ENCODE measurements around the gene AGA.

AGA gene

DNA sequence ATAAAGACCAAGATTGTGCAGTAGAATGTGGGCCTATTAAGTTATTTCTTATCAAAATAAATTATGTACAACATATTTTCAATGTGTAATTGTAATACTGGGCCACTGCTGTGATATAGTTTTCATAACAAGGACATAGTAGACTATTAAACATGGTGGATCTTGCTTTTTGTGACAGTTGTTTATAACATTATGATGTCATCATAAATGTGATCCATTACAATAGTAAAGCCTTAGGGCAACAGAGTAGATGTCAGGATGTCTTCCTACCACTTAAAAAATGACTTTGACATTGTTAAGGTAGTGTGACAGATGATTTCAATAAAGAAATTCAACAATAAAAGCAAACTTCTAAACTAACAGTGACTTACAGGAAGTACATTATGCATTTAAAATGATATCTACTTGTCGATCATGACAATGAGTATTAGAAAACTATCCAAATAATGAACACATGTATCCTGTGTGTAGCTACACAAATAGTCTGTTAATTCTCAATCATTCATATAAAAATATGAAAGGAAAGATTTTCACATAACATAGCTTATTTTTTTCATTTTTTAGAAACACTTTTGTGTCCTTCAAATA lies 5.3 kb upstream of the AGA start:
- Histone ChIP-seq H3K9me2 (replicated peaks; ENCODE audit: insufficient read depth, low read length) (no peaks in the 10 kb centered on the region), H4K20me1 (ENCODE audit: low read depth, low read length) (no peaks in the 10 kb centered on the region), H3K4me3 (ENCODE audit: insufficient read depth, low read length, poor library complexity, severe bottlenecking) (no peak overlapping the region), H3K27me3 (ENCODE audit: low read length) (no peaks in the 10 kb centered on the region), H3K36me3 (ENCODE audit: low read length) (no peaks in the 10 kb centered on the region), H3K9me3 (ENCODE audit: insufficient read depth, low read length) (no peaks in the 10 kb centered on the region), H3K9ac (ENCODE audit: low read length) (no peak overlapping the region), H3F3A (ENCODE audit: insufficient read depth) (0 out of 2 replicates have a peak, but pooled peaks cover 4% of the 10 kb centered on the region), H3K27ac (ENCODE audit: low read depth, low read length) (no peak overlapping the region), H3K79me2 (ENCODE audit: insufficient read depth, low read length) (no peaks in the 10 kb centered on the region), H2AFZ (ENCODE audit: low read depth, low read length, severe bottlenecking) (no peak overlapping the region), H3K4me2 (ENCODE audit: low read depth, low read length, poor library complexity, severe bottlenecking) (no peak overlapping the region)
- TF ChIP-seq EZH2phosphoT487 (conservative IDR thresholded peaks at IDR 0.05; ENCODE audit: low read length), result no peak
- TF ChIP-seq, protein P1, sequence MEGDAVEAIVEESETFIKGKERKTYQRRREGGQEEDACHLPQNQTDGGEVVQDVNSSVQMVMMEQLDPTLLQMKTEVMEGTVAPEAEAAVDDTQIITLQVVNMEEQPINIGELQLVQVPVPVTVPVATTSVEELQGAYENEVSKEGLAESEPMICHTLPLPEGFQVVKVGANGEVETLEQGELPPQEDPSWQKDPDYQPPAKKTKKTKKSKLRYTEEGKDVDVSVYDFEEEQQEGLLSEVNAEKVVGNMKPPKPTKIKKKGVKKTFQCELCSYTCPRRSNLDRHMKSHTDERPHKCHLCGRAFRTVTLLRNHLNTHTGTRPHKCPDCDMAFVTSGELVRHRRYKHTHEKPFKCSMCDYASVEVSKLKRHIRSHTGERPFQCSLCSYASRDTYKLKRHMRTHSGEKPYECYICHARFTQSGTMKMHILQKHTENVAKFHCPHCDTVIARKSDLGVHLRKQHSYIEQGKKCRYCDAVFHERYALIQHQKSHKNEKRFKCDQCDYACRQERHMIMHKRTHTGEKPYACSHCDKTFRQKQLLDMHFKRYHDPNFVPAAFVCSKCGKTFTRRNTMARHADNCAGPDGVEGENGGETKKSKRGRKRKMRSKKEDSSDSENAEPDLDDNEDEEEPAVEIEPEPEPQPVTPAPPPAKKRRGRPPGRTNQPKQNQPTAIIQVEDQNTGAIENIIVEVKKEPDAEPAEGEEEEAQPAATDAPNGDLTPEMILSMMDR (IDR thresholded peaks at IDR 0.05; ENCODE audit: insufficient read depth, low read length, poor library complexity, severe bottlenecking), result no peak

DNA sequence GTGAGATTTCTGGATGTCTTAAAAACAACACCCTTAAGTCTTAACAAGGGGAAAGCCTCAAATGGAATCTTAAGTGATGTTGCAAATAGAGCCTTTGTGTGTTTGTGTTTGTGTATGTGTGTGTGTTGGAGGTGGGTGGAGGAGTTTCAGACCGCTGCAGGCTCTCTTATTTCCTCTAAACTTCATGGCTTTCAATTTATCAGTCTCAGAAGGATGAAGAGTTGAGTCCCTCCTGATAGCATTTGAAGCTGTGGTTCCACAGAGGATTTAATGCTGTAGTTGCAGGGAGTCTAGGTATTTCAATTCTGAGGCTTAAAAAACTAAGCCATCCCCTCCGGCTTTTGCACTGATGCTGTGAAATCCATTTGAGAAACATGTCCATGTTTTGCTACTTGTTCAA lies 4.3 kb upstream of the AGA start:
- H2AFZ ChIP-seq (ENCODE audit: low read depth, low read length, severe bottlenecking), result no peak overlapping the region
- H3F3A ChIP-seq (ENCODE audit: insufficient read depth), result 0 out of 2 replicates have a peak, but pooled peaks cover 4% of the 10 kb centered on the region
- no peak for TF ChIP-seq EZH2phosphoT487 (conservative IDR thresholded peaks at IDR 0.05; ENCODE audit: low read length)
- TF ChIP-seq, protein P1 (IDR thresholded peaks at IDR 0.05; ENCODE audit: insufficient read depth, low read length, poor library complexity, severe bottlenecking), result no peak
- H3K9me3 ChIP-seq (ENCODE audit: insufficient read depth, low read length), result no peaks in the 10 kb centered on the region
- no peaks in the 10 kb centered on the region for H3K79me2 ChIP-seq (ENCODE audit: insufficient read depth, low read length)
- H3K4me3 ChIP-seq (ENCODE audit: insufficient read depth, low read length, poor library complexity, severe bottlenecking), result no peak overlapping the region
- no peak overlapping the region for H3K27ac ChIP-seq (ENCODE audit: low read depth, low read length)
- H4K20me1 ChIP-seq (ENCODE audit: low read depth, low read length), result no peaks in the 10 kb centered on the region
- no peaks in the 10 kb centered on the region for H3K36me3 ChIP-seq (ENCODE audit: low read length)
- no peaks in the 10 kb centered on the region for H3K9me2 ChIP-seq (replicated peaks; ENCODE audit: insufficient read depth, low read length)
- no peak overlapping the region for H3K9ac ChIP-seq (ENCODE audit: low read length)
- no peak overlapping the region for H3K4me2 ChIP-seq (ENCODE audit: low read depth, low read length, poor library complexity, severe bottlenecking)
- H3K27me3 ChIP-seq (ENCODE audit: low read length), result no peaks in the 10 kb centered on the region

DNA sequence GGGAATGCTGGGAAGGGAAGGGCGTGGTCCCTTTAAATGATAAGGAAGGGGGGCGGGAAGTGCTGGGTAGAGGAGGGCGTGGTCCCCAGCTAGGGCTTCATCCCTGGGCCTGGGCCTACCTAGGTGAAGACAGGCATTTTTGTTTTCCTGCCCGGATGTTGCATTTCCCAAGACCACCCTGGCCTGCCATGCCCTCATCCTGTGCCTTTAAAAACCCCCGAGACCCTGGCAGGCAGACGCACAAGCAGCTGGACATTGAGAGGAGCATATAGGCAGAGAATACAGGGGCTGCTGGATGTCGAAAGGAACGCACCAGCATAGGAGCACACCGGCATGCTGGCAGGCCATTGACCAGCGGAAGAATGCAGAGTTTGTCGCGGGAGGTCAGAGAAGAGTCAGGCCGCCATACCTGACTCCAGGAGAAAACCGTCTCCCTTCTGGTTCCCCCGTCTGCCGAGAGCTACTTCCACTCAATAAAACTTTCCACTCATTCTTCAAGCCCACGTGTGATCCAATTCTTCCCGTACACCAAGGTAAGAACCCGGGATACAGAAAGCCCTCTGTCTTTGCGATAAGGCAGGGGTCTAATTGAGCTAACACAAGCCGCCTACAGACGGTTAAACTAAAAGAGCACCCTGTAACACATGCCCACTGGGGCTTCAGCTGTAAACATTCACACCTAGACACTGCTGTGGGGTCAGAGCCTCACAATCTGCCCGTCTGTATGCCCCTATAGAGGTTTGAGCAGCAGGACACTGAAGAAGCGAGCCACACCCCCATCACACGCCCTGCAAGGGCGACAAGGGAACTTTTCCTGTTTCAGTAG lies 2.9 kb upstream of the AGA start:
- Histone ChIP-seq H3F3A (ENCODE audit: insufficient read depth) (peaks cover 4% of the 10 kb centered on the region; the same call in 1 of the 2 replicates), H3K4me2 (ENCODE audit: low read depth, low read length, poor library complexity, severe bottlenecking) (no peak overlapping the region), H3K27me3 (ENCODE audit: low read length) (no peaks in the 10 kb centered on the region), H3K27ac (ENCODE audit: low read depth, low read length) (no peak overlapping the region), H3K4me3 (ENCODE audit: insufficient read depth, low read length, poor library complexity, severe bottlenecking) (no peak overlapping the region), H4K20me1 (ENCODE audit: low read depth, low read length) (no peaks in the 10 kb centered on the region), H2AFZ (ENCODE audit: low read depth, low read length, severe bottlenecking) (no peak overlapping the region), H3K36me3 (ENCODE audit: low read length) (no peaks in the 10 kb centered on the region), H3K9ac (ENCODE audit: low read length) (no peak overlapping the region), H3K9me3 (ENCODE audit: insufficient read depth, low read length) (no peaks in the 10 kb centered on the region), H3K9me2 (replicated peaks; ENCODE audit: insufficient read depth, low read length) (no peaks in the 10 kb centered on the region), H3K79me2 (ENCODE audit: insufficient read depth, low read length) (peaks cover 10% of the 10 kb centered on the region; the same call in 1 of the 2 replicates)
- TF ChIP-seq, protein P1 (IDR thresholded peaks at IDR 0.05; ENCODE audit: insufficient read depth, low read length, poor library complexity, severe bottlenecking), result no peak
- no peak for TF ChIP-seq EZH2phosphoT487 (conservative IDR thresholded peaks at IDR 0.05; ENCODE audit: low read length)
